Heart right ventricle (tissue), 16 donors: ENCODE data around the gene HEATR1. TPM values are rescaled to one million over a fixed set of nuclear protein-coding genes. Genes with fewer than 3 reads are reported as not detected.
A peak's percentile ranks its signal among the peaks of the same experiment; 100 is the strongest.
"Not testable (repeated sequence)": the region's sequence is repeated elsewhere in the genome, so short reads cannot be mapped to it uniquely, and the experiment has no call there.

Source experiments
- ATAC-seq, 8 donors: fragments of 200-7000 bp; cut with Tn5 transposase; one replicate each; pipeline ENCODE4 v1.9.1; 2020; ENCODE audit warnings: mild to moderate bottlenecking in 8 of 8, moderate library complexity in 8 of 8, moderate number of reproducible peaks in 1 of 8
- DNase-seq, 2 donors: peaks; one replicate each; pipeline ENCODE4 v3.0.0-alpha.2; 2020
- H3K27ac ChIP-seq, 10 donors: fragments of 200-600 bp; sonication (generic) in 2 of 10; one replicate each; pipeline versions ENCODE4 v1.5.0 to v1.8.0; 2020 to 2022; ENCODE audit warnings: mild to moderate bottlenecking in 3 of 10
- H3K27me3 ChIP-seq, 7 donors: fragments of 200-600 bp; one replicate each; pipeline ENCODE4 v1.8.0; 2021 to 2022; ENCODE audit warnings: mild to moderate bottlenecking in 2 of 7
- H3K36me3 ChIP-seq, 9 donors: fragments of 200-600 bp; sonication (generic) in 1 of 9; one replicate each; pipeline versions ENCODE4 v1.5.0 to v1.8.0; 2020 to 2022; ENCODE audit warnings: mild to moderate bottlenecking in 2 of 9
- H3K4me1 ChIP-seq, 9 donors: fragments of 200-600 bp; sonication (generic) in 1 of 9; one replicate each; pipeline versions ENCODE4 v1.5.0 to v1.8.0; 2020 to 2022; ENCODE audit warnings: mild to moderate bottlenecking in 4 of 9
- H3K4me3 ChIP-seq, 10 donors: fragments of 200-600 bp; sonication (generic) in 2 of 10; one replicate each; pipeline versions ENCODE4 v1.5.0 to v1.8.0; 2020 to 2022; ENCODE audit warnings: mild to moderate bottlenecking in 7 of 10, moderate library complexity in 2 of 10
- H3K9me3 ChIP-seq, 11 donors: fragments of 200-600 bp in 10 of 11; sonication (generic) in 2 of 11; one replicate each; pipeline versions ENCODE4 v1.5.0 to v1.8.0; 2013 to 2022; ENCODE audit warnings: mild to moderate bottlenecking in 2 of 11, control low read depth in 1 of 11, moderate library complexity in 1 of 11
- WGBS, 2 donors: extraction: QIAGEN DNeasy Blood & Tissue Kit; methylation state at CpG; one replicate each; pipeline ENCODE4 v1.1.7; 2013; ENCODE audit warnings: inconsistent platforms in 1 of 2; 5-methylcytosine and 5-hydroxymethylcytosine counted together
- intact Hi-C, 10 donors: fragments of 100-400 bp; cut with DNase I; formaldehyde crosslinking; loops; one replicate each; pipeline versions ENCODE4 v1.11.1 to v1.14.2; 2022
- polyA plus RNA-seq, 2 donors: library from polyadenylated mRNA; stranded (reverse); fragments of 200-250 nt; gene quantifications; one replicate each; pipeline ENCODE4 v1.2.3, GENCODE V29; 2013
- total RNA-seq, 10 donors: library from RNA; stranded (reverse); fragmentation: NEBNext Ultra II Directional in 3 of 10; extraction: Animal tissue kit (Norgen Biotek cat#: 25700) in 3 of 10; gene quantifications; one replicate each; pipeline versions ENCODE4 v1.2.1 to v1.2.4, GENCODE V29; 2021 to 2023
- TF ChIP-seq, protein P1 (sequence below), 9 donors: fragments of 200-600 bp; sonication (generic) in 2 of 9; IDR thresholded peaks; one replicate each; pipeline versions ENCODE4 v1.5.0 to v1.8.0; 2021 to 2022; ENCODE audit warnings: antibody characterized with exemption in 9 of 9, mild to moderate bottlenecking in 5 of 9, moderate library complexity in 1 of 9
- donor health status: Arrhythmogenic right ventricular cardiomyopathy.
- donor health status: ischemic (EF 13 %, LVEDD 7.1; RV severe dilation, severe dysfunction).
- donor health status: healthy with polysubstance abuse.
- donor health status: DM: no; HTN: yes; CAD: no.
- donor health status: DM: no; HTN: no; CAD: no.
- donor health status: ischemic (EF 25% LVEDD 6.9; RV normal size, moderate dysfunction).
- donor health status: ischemic (EF 25% LVEDD 5.7; RV mildly dilated, moderate dysfunction).
- donor health status: healthy.
- donor health status: DM: yes; HTN: yes; CAD: no.
- donor health status: Ischemic cardiomyopathy.
- donor health status: ischemic (EF 35%, LVEDD 5.7; RV mildly dilated, moderate dysfunction).
- donor health status: nonischemic (EF 11% LVEDD 7.7; RV severe dilation, severe dysfunction).
- donor health status: DM: yes; HTN: yes; CAD: no.
- donor health status: PGD.
- donor health status: ischemic (EF 29% LVEDD 5.4; RV normal size, mild dysfunction).
- donor health status: nonischemic (EF 23%, LVEDD 6.1; RV moderate dilation, normal function).

HEATR1 gene
- total and polyA plus RNA-seq, 12 donors, result 2.2 to 15.5 (median 10.5) TPM

DNA sequence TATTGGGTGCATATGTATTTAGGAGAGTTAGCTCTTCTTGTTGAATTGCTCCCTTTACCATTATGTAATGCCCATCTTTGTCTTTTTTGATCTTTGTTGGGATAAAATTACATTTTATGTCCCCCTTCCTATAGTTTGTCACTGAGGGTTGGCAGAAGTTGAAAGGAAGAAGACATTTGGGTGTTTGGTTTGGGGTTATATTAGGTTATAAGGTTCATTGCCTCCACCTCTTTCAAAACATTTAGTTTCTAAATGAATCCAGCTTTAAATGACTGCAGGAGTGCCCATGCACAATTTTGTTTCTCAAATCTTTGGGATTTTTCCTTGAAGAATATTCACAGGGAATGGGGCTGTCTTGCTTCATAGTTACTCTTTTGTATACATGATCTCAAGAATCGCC lies 95.1 kb downstream of the HEATR1 start:
- intact Hi-C loops, result no loop called here
- no peaks in the 10 kb centered on the region for H3K9me3 ChIP-seq
- peaks cover 0 to 8% (median 0%) of the 10 kb centered on the region in 9 donors for H3K4me1 ChIP-seq
- no peaks in the 10 kb centered on the region for H3K27me3 ChIP-seq
- H3K27ac ChIP-seq, result peak overlapping the region in 1 of 10 donors; percentile 82
- ATAC-seq, result no peak
- H3K36me3 ChIP-seq, result no peaks in the 10 kb centered on the region
- no peak overlapping the region for H3K4me3 ChIP-seq
- 90 to 98% methylated on average over 1 of the region's 1 CpG for WGBS, 2 donors
- DNase-seq, result no peak
- TF ChIP-seq, protein P1, sequence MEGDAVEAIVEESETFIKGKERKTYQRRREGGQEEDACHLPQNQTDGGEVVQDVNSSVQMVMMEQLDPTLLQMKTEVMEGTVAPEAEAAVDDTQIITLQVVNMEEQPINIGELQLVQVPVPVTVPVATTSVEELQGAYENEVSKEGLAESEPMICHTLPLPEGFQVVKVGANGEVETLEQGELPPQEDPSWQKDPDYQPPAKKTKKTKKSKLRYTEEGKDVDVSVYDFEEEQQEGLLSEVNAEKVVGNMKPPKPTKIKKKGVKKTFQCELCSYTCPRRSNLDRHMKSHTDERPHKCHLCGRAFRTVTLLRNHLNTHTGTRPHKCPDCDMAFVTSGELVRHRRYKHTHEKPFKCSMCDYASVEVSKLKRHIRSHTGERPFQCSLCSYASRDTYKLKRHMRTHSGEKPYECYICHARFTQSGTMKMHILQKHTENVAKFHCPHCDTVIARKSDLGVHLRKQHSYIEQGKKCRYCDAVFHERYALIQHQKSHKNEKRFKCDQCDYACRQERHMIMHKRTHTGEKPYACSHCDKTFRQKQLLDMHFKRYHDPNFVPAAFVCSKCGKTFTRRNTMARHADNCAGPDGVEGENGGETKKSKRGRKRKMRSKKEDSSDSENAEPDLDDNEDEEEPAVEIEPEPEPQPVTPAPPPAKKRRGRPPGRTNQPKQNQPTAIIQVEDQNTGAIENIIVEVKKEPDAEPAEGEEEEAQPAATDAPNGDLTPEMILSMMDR (IDR thresholded peaks at IDR 0.05), result no peak

DNA sequence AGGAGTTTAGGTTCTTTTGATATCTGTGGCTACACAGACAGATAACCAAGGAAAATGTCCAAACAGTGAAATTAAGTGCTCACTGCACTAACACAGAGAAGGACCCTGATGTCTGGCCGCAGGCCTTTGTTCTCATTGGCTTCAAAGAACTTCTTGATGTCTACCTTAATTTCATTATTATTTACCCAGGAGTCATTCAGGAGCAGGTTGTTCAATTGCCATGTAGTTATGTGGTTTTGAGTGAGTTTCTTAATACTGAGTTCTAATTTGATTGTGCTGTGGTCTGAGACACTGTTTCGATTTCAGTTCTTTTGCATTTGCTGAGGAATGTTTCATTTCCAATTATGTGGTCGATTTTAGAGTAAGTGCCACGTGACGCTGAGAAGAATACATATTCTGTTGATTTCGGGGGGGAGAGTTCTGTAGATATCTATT lies 95.7 kb downstream of the HEATR1 start:
- no peak overlapping the region for H3K4me3 ChIP-seq
- DNase-seq (no peak), ATAC-seq (no peak)
- H3K4me1 ChIP-seq, result peaks cover 0 to 8% (median 0%) of the 10 kb centered on the region in 9 donors
- no peaks in the 10 kb centered on the region for H3K9me3 ChIP-seq
- H3K36me3 ChIP-seq, result no peaks in the 10 kb centered on the region
- H3K27ac ChIP-seq, result peak overlapping the region in 4 of 10 donors; percentile 28 to 82 (median 64)
- TF ChIP-seq, protein P1 (IDR thresholded peaks at IDR 0.05), result no peak
- 85 to 87% methylated on average over 6 of the region's 6 CpGs for WGBS, 2 donors
- intact Hi-C loops, result no loop called here
- H3K27me3 ChIP-seq, result no peaks in the 10 kb centered on the region

DNA sequence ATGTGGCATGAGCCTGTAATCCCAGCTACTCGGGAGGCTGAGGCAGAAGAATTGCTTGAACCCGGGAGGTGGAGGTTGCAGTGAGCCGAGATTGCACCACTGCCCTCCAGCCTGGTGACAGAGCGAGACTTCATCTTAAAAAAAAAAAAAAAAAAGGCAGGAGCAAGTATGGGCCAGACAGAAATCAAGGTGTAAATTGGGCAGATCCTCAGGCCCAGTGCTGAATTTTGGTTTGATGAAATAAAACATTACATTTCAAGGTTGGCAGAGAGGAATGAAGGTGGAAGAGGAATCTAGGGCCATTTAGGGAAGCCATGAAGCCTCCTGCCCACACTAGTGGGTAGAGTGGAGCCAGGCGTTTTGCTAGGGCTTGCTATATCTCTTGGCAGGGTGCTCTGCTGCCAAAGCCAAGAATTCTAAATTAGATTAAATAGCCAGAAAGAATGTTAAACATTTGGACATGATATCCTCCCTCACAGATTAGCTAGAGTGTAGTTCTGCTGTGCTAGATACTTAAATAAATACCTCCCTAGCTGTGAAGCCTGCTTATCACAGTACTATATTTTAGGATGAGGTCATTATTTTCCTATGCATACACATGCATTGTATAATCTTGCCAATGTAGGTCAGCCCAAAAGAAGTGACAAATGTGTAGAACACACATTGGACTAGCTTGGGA lies 97.2 kb downstream of the HEATR1 start:
- Histone ChIP-seq H3K27ac (peak overlapping the region; percentile 36 to 90 (median 82)), H3K4me1 (peaks cover 0 to 19% (median 11%) of the 10 kb centered on the region in 9 donors), H3K36me3 (no peaks in the 10 kb centered on the region), H3K27me3 (no peaks in the 10 kb centered on the region), H3K4me3 (no peak overlapping the region), H3K9me3 (no peaks in the 10 kb centered on the region)
- 43 to 58% methylated on average over 5 of the region's 5 CpGs for WGBS, 2 donors
- intact Hi-C loops, result no loop called here
- TF ChIP-seq, protein P1 (IDR thresholded peaks at IDR 0.05), result no peak
- DNase-seq (peak in 1 of 2 donors; percentile 54), ATAC-seq (peak; percentile 80 to 96 (median 92))

DNA sequence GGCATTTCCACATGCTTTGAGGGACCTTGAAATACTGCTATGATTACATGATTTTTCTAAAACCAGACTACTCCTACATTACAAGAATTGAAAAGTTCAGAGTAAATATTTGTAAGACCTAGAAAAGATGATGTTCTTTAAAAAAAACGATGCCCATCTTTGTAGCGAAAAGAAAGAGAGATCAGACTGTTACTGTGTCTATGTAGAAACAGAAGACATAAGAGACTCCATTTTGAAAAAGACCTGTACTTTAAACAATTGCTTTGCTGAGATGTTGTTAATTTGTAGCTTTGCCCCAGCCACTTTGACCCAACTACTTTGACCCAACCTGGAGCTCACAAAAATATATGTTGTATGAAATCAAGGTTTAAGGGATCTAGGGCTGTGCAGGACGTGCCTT lies 100.0 kb downstream of the HEATR1 start:
- H3K27ac ChIP-seq, ATAC-seq, H3K9me3 ChIP-seq, H3K36me3 ChIP-seq, H3K4me3 ChIP-seq, DNase-seq, intact Hi-C loops, H3K27me3 ChIP-seq: not testable (repeated sequence)
- 91 to 92% methylated on average over 3 of the region's 3 CpGs for WGBS, 2 donors
- H3K4me1 ChIP-seq, result peaks cover 0 to 19% (median 11%) of the 10 kb centered on the region in 9 donors
